Islet of Langerhans (tissue), 1 donor: ENCODE data around the gene PRKAB1.
"Not testable (repeated sequence)": the region's sequence is repeated elsewhere in the genome, so short reads cannot be mapped to it uniquely, and the experiment has no call there.

ENCODE experiments used
- FAIRE-seq: peaks from one replicate; lab custom pipeline; 2011; peaks lifted over from hg19 to GRCh38; lab: Jason Lieb, UNC

PRKAB1 gene

DNA sequence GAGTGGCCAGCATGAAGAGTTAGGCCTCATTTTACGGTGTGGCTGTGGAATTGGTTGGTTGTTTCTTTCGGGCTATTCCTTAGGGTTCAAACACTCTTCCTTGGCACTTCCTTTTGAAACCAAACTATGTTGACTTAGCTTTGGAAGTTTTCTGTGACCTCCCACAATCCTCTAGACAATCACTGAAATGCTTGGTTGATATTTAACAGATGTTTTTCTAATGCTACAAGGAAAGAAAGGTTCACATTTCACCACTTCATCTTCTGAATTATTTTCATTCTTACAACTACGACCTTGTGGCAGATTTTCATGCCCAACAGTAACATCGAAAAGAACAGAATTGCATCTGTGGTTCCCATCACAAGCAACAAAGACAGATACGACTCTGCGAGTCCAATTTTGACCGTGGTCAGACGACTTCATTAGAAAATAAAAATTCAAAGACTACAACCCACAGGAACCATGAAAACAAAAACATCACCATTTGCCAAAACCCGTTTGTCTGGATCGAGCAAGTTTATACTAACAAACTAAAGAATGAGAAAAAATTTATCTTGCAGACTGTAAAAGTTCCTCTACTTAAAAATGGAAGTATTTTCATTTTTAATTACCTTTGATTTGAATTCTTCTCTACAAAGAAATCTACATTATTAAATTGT, 16.9 kb downstream of the PRKAB1 start:
- FAIRE-seq, result no peak

DNA sequence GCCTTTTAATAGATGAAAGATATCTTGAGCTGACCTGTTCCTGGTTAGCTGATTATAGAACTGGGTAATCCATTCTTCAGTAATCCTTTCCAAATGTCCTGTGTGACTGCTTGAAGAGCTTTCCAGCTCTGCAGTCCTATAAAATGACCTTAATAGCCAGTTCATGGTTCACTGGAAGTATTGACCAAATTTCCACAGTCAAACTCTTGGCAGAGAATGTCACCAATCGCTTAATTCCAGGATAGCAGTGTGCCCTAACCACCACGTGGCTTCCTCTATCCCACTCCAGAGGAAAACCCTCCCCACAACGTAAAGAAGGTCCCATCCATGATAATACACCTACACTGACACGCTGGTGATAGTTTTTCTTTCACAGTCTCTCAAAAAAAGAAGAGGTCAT, 17.4 kb downstream of the PRKAB1 start:
- FAIRE-seq, result no peak

DNA sequence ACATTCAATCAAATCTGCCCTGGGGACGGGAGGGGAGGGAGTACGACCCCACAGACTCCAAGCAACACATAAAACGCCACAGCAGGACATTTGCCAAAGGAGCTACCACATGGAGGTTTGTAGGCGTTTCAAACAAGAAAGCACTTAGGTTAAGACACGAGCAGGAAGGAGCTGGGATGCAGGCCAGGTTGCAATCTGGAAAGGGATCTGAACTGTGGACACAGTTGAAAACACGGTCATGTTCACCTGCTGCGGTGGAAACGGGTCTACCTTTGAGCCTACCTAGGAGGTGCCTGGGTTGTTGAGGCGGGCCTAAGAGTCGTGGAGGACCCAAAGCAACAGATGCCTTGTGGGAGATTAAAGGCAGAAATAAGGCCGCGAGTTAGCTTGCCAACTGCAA, 18.4 kb downstream of the PRKAB1 start:
- no peak for FAIRE-seq

DNA sequence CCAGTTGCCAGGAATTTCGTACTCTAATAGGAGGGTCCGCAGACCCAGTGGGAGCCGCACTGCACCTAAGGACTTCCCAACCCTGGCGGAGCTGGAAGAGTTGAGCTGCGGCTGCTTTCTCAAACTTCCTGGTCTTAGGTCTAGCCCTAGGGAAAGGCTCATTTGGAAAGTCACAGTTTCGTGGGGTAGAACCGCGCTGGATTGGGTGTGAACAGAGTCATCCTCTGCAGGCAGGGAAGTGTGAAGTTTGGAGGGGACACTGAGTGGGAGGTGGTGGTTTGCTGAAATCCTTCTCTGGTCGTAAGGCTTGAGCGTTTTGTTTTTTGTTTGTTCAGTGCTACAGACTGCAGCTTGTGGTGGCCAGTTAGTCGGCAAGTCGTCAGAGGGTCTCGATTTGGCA, 18.8 kb downstream of the PRKAB1 start:
- no peak for FAIRE-seq

DNA sequence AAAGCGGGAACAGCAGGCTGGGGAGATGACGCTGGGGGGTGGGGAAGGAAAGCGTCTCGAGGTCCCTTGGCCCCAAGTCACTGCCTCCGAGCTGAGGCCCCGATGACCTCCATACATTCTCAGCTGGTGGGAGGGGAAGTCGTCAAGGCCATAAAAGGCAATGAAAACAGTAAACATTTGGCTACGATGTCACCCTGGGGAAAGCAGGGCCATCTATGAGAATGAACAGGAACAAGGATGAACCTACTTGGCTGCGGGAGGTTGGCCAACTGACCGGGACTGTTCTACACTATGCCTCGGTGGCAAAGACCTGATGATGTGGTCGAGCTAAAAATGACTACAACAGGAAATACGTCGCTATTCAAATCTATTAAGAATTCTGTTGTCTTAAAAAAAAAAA, 19.5 kb downstream of the PRKAB1 start:
- no peak for FAIRE-seq

DNA sequence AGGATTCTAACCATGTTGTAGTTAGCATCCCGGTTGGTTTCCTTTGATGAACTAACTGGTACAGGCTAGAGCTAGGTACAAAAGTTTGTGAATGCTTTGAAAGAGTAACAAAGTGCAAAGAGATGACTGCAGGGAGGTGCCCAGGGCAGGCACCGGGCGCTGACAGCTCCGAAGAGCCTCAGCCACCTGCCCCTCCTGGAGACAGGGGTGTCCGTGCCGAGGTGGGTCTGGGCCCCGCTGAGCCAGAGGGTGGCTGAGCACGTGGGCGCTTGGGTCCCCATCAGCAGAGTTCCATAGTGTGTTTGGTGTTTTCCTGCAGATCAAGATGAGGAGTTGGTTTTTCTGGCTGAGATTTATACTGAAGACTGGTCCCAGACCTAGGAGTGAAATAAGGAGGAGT, 19.9 kb downstream of the PRKAB1 start:
- FAIRE-seq, result no peak

DNA sequence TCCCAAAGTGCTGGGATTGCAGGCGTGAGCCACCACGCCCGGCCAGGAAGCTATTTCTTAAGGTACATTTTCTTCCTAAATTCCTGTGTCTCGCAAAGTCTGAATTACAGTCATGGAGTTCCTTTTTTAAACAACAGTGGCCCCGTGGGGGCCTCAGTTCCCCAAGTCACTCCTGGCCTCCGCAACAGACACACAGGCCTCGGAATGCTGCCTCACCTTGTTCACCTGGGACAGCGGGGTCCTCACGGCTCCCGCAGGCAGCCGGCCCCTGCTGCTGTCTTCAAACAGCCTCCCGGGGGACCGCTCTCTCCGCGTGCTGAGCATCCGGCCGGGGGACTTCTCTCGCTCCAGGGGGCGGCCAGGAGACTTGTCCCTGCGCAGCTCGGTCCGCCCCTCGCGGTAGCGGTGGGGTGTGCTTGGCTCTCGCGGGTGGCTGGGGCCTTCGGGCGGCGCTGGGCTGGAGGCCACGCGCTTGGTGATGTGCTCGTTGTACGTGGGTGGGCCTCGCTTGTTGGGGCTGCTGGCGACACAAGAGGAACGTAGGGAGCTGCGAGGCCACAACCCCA, 22.1 kb downstream of the PRKAB1 start:
- FAIRE-seq, result no peak

DNA sequence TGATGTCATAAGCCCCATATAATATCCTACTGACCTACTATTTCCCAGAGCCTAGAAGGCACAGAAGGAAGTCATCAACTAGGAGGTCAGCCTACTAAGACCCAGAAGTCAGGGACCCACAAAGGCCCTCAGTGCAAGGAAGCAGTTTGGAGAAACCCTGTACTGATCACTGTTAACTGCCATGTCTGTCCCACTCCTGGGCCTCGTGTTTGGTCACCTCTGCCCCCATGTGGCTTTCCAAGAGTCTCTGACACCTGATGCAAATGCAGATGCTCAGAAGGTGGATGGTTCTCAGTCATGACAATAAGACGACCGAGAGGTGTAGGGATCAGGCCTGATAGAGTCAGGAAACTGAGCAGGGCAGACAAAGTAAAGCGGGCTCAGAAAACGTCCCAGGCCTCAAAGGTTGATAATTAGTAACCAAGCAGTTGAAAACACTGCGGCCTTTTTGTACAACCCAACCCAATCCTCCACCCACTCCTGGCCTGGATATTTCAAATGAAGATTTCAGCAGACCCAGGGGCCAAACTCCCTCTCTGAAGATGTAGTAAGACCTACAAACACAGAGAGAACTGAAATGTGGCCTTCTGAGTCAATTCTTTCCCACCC, 23.4 kb downstream of the PRKAB1 start:
- FAIRE-seq, result no peak

DNA sequence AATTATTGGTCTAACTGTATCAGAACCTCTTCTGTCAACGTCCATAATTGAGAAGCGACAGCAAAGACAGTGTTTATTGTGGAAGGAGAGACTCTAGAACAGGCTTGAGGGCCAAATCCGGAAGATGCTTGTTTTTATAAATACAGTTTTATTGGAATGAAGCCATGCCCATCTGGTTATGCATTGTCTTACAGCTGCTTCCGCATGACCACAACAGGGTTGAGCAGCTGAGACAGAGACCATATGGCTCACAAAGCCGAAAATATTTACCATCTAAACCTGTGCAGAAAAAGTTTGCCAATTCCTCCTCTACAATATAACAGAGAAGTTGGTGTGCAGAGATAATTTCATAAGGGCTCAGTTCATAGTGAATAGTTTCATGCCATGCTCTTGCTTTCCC, 24.5 kb downstream of the PRKAB1 start:
- FAIRE-seq, result no peak

DNA sequence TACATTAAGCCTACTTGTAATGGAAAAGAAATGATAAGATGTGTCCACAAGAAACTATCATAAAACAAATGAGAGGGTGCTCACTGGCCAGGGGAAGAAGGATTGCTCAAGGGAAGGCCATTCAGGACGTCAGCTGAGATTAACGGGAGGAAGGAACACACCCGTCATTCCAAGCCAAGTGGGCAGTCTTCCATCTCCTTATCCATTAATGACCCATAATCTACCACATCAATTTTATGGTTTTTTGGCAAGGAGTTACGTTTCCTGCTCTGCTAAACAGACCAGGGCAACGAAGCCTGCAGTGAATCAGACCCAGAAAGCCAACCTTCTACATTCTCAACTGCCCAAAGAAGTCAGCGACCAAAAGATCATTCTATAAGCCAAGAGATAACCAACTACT, 25.1 kb downstream of the PRKAB1 start:
- FAIRE-seq, result no peak

DNA sequence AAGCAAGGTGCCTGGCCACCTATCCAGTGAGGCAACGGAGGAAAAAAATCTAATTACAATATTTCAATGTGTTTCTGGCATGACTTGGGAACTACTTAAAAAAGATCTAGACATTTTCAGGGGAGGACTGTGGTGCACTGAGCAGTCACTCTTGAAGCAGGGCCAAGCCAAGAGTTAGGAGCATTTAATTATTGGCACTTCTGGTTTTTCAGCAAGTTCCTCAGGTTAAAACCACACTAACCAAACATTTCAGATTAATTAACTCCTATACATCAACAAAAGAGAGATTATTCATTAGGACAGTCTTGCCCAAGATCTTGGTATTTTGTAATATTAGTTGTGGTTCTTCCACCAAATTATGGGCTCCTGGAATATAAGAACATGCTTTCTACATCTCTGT, 25.6 kb downstream of the PRKAB1 start:
- FAIRE-seq, result no peak

DNA sequence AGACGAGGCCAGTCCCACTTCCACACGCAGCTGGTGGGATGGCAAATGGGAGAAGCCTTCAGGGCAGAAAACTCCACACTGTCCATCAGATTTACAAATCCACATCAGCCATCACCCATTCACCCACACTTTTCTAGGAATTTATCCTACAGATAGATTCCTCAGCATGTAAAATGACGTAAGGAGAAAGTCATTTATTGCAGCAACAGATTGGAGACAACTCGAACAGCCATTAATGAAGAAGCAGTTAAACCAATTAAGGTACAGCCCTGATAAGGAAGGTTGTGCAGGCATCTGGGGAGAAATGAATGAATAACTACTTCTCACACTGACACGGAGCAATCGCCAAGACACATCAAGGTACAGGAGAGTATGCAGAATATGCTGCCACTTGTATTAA, 26.2 kb downstream of the PRKAB1 start:
- FAIRE-seq, result no peak

DNA sequence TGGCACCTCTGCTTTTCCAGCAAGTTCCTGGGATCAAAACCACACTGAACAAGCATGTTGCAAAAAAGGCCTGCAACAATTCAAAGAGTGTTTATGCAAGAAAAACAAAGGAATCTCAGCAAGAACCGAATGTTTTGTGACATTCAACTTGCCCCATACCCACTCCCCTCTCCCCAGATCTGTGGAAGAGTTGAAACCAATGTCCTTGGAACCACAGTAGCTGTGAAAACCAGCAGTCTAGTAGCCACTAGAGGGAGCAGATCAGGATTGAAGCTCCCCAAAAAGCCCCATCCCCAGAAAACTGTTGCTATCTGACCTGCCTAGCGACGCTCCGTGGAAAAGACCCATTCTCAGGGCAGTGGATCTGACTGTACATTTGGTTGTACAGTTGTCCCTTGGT, 27.1 kb downstream of the PRKAB1 start:
- no peak for FAIRE-seq

DNA sequence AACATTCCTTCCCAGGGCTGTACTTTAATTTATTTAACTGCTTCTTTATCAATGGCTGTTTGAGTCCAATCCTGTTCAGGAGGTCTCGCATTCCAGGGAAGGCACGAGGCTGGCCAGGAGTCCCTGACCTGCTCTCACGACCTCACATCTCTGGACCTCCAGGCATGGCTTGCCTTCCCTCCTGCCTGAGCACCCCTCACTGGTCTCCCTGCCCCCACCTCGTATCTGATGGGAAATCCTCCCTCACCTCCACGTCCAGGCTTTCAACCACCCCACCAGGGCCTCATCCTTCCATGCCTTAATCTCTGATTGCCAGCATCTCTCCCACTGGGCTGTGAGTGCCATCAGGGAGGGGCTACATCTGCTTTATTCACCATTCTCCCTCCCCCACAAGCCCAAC, 29.0 kb downstream of the PRKAB1 start:
- no peak for FAIRE-seq

DNA sequence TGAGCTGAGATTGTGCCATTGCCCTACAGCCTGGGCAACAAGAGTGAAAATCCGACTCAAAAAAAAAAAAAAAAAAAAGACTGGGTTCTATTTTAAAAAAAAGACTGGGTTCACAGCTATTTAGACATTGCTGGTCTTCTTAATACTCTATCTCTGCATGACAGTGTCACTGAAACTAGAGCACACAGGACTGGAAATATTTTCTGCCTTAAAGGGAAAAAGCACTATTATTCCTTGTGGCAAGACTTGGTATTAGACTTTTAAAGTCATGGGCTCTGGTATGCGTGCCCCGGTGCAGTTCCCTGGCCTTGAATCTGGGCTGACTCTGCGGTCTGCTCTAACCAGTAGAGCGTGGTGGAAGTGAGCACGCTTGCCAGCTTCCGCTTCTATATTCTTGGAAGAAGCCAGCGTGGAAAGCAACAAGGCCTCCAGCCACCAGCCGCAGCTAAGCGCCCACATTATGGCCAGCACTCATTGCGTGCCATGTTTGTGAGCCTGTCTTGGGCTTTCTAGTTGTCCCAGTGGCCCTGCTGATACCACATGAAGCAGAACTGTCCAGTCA, 31.3 kb downstream of the PRKAB1 start:
- no peak for FAIRE-seq

DNA sequence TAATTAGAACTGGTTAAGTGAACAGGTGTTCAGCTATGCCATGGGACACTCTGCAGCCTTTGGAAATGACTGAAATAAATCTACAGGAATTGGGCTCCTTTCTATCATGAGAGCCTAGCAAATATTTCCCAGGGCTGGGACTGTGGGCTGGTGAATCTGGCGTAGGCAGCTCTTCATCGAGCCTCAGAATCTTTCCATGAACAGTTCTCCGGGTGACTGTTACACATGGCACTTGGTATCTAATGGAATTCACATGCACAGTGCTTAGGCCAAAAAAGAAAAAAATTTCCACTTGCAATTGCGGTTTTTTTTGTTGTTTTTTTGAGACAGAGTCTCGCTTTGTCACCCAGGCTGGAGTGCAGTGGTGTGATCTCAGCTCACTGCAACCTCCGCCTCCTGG, 32.1 kb downstream of the PRKAB1 start:
- FAIRE-seq, result no peak

DNA sequence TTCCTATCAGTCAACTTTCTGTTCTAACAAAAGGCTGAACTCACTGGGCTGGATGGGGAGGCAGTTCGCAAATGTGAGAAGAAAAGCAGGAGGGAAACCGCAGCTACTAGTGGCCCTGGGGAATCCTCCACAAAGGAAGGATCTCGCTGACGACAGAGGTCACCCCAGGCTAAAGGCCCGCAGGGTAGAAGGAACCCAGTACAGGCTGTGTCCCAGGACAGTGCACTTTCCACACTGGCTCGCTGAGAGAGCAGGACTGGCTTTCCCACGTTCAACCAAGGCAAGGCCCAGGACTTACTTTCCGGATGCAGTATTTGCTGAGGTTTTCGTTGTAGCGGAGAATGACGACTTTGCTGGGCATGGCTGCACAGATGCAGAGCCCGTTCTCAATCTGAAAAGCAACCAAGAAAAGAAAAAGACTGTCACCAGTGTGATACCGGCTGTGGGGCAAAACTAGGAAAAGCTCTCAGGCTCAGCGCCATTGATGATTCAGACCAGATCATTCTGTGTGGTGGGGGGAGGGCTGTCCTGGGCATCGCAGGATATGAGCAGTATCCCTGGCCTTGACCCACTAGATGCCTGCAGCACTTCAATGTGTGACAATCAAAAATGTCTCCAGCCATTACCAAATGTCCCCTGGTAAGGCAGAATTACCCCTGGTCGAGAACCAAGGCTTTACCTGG, 36.3 kb downstream of the PRKAB1 start:
- FAIRE-seq, result no peak

DNA sequence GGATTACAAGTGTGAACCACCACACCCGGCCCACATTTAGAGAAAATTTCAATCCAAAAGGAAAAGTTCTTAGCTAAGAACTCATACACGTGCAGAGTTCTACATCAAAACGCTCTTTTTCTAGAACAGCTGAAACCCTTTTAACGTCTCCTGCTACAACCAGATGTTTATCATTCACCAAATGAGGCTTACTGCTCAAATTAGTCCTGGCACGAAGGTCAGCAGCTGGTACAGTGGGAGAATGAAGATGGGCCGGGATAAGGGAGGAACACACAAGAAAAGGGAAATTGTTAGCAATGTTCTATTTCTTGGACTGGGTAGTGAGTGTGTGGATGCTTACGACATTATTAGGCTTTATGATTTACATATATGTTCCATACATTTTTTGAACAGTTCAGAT, 37.2 kb downstream of the PRKAB1 start:
- no peak for FAIRE-seq

DNA sequence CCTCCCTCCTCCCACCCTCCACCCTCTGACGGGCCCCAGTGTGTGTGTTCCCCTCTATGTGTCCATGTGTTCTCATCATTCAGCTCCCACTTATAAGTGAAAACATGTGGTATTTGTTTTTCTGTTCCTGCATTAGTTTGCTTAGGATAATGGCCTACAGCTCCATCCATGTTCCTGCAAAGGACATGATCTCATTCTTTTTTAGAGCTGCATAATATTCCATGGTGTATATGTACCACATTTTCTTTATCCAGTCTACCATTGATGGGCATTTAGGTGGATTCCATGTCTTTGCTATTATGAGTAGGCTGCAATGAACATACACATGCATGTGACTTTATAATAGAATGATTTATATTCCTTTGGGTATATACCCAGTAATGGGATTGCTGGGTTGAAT, 38.5 kb downstream of the PRKAB1 start:
- FAIRE-seq, result not testable (repeated sequence)

DNA sequence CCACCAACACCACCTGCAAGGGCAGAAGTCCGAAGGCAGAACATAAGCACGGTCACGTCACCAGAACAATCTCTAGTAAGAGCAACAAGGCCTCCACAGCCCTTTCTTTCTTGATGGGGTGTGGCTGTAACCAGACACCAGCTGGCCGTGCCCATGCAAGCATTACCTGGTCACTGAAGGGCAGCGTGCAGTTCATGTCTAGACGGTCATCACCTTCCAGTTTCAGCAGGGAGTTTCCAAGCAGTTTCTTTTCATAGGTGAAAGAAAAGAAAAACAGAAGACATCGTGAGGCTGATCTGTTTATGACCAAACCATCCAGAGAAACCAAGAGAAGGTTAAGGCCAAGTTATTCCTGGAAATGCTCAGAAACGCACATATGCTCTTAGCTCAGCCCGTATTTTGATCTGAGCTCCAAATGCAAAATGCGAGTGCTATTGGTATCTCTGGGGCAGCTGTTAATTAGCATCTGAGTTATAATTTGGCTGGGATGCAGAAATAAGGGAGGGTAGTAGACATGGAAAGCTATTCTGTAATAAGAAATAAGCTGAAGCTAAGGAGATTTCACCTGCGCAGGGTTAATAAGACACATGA, 42.5 kb downstream of the PRKAB1 start:
- no peak for FAIRE-seq

DNA sequence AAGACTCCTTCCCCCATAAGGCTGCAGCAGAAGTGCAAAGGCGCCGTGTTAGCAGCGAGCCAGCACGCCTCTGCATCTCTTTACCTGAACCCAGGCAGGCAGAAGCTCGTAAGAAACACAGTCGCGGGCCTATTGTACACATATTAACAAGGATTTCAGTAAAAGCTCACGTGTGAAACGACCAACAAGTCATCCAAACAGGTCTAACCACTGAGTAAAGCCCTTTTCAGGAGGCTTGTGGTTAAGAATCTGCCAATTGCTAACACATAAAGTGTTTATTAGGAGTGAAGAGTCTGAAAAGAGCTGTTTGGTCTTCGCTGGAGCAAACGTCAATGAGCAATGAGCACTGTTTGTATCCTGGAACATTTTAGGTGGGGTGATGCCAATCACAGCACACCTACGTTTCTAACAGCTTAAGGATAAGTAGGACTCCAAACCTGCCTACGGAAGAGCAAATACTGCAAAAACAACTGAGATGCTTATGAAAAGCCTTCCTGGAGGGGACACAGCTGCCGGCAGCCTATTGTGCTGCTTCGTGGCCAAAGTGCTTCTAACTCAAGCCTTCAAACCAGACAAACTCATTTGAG, 43.1 kb downstream of the PRKAB1 start:
- no peak for FAIRE-seq

DNA sequence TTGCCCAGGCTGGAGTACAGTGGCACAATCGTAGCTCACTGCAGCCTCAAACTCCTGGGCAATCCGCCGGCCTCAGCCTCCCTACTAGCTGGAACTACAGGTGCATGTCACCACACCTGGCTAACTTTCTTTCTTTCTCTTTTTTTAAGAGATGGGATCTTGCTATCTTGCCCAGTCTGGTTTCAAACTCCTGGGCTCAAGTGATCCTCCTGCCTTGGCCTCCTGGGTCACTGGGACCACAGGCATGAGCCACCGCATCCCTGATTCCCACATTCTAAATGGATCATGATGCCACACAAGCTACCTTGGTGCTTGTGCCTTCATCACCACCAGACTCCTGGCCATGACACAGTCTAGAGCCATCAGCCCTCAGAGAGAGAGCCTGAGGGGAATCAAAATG, 43.8 kb downstream of the PRKAB1 start:
- no peak for FAIRE-seq

DNA sequence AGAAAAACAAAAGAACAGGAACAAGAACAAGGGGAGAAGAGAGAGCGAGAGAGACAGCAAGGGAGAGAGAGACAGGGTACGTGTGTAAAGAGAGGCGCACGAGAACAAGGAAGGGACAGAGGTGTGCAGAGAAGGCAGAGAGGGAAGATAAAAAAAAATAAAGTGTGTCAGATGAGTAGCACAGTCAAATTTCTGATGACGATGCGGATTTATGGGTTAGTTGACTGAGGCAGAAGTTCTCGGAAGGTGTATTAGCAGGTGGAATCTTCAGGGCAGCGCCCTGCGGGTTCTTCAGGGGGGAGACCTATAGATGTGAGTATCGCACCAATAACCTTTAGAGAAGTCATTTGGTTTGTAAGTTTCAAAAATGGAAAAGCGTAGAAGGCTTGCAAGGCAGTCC, 44.8 kb downstream of the PRKAB1 start:
- no peak for FAIRE-seq
